Fibroblast of skin of right quadriceps (primary cell): ENCODE data around the gene REELD1.

Experiments
- DNase-seq: peaks from one replicate; pipeline ENCODE4 v3.0.0-alpha.2; 2013

Gene REELD1

DNA sequence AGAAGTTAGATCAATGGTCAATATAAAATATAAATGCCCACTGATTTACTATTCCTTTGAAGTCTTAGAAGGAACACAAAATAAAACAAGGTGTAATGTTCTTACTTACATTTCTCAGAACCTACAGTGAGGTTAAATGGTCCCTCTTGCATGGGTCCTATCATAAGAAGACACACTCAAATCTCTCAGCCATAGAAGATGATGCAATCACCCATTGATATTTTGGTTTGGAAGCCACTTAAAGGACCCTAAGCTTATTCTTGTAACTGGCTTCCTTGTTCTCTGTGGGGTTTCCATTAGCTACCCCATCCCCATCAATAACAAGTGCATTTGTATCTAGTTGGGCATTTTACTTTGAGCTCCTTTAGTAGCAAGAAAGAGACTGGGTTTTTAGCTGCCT, 15.1 kb downstream of the REELD1 start:
- no peak for DNase-seq

DNA sequence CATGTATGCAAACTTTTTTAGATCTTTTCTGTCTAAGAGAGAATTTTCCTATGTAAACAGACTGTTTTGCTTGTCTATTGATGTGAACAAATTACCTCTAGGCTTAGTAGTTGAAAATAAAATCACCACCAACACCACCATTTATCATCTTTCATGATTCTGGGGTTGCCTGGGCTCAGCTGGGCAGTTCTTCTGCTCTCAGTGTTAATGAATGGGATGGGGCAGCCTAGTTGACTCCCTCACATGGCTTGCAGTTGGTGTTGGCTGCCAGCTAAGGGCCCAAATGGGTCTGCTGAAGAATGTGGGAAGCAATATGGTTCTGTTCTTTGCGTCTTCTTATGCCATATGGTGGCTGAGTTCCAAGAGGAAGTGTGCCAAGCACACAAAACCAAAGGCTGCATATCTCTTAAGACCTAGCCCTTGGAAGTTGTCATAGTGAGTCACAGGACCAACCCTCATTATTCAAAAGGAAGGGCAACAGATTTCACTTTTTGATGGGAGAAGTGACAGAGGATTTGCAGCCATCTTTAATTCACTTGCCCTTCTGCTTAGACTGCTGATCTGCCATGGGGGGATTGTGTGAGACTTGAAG, 17.9 kb downstream of the REELD1 start:
- no peak for DNase-seq

GRCh38 chr4:146235654-146236177, 21.4 kb downstream of the REELD1 start:
- peak; percentile 20 for DNase-seq

DNA sequence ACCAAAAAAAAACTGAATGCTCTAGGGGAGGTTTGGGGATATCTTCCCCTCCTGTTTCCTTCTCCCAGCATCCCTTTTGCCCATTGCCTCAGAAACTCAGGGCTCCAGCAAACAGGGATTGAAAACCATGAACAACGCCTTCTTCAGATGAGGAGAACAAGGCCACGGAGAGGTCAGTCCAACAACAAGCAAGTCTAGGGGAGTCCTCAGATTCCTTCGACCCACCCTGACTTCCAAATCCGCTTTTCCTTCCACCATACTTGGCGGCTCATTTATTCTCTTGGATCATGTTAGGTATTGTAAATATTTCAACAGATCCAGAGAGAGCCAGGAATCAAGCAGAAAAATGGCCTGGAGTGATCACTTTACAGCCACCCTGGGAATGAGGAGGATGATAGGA, 21.9 kb downstream of the REELD1 start:
- DNase-seq: no peak

DNA sequence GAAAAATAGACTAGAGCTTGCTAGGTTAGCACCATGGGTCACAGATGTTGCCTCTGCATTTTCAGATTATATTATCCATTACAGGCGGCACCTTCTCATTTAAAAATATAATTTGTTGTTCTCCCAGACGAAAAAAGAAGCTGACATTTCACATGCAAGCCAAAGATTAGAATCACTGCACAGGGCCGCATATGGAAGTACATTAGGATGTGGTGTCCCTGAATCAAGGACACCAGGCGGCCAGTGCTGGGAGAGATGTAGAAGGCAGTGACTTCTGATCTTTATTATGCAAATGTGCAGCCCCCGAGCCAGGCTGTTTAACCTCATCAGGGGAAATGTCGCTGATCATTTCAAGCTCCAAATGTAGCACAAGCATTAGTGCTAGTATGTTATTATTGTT, 22.8 kb downstream of the REELD1 start:
- DNase-seq: no peak

- no peak for DNase-seq
Measured at GRCh38 chr4:146238107-146238506, 23.8 kb downstream of the REELD1 start.

GRCh38 chr4:146243141-146243882, 29.0 kb downstream of the REELD1 start:
- peak; percentile 28 for DNase-seq

GRCh38 chr4:146243883-146244277, 29.5 kb downstream of the REELD1 start:
- no peak for DNase-seq

DNA sequence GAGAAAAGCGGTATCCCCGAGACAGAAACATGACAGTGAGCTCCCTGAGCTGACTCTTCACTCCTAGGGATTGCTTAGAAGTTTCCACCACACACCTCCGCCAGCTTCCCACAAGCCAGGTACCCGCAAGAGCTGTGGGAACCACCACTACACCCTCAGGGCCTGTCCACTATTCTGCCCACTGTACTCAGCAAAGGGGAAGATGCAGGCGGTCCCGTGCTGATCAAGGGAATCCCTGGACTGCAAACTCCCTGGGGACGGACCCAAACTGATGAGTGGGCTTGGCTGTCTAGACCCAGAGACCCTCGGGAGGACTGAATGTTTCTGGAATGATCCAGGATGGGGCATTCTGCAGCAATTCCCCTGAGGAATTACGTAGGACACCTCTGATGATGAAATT, 30.2 kb downstream of the REELD1 start:
- no peak for DNase-seq

DNA sequence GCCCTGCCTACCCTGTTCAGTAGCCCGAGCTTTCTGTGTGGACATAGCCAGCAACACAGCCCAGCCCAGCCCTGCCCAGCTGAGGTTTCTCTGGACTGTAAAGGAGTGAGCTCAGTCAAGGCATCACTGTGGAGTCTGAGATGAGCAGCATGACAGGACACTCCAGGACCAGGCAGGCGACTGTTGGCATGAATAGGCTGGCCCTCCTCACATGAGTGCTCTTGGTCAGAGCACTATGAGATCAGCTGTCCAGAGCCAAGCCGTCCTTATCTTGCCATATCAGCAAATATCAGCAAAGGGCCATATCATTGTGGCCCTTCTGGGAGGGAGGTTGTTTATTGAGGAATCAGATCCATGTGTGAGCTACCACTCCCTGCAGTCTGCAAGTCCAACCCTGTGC, 30.9 kb downstream of the REELD1 start:
- no peak for DNase-seq

- DNase-seq: no peak
Measured at GRCh38 chr4:146245850-146246249, 31.5 kb downstream of the REELD1 start.

- DNase-seq: no peak
Measured at GRCh38 chr4:146246381-146246780, 32.0 kb downstream of the REELD1 start.

GRCh38 chr4:146247356-146247755, 33.0 kb downstream of the REELD1 start:
- DNase-seq: peak; percentile 14

GRCh38 chr4:146252969-146253611, 38.8 kb downstream of the REELD1 start:
- no peak for DNase-seq

DNA sequence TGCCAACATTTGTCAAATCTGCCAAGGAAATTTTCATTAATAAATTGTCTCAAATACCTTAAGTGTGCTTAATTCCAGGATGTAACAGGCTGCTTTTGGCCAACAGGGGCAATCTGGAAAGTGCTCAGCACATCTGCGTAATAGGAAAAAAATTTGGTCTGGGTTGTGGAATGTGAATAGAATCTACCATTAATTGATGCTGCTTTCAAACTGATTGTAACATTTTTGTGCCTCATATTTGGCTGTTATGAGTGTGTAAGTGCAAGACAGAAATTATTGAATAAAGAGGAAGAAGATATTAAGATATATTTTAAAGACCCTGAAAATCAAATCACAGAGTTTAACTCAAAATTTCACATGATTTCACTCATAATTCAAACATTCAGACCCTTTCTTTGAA, 41.1 kb downstream of the REELD1 start:
- DNase-seq: peak; percentile 70

DNA sequence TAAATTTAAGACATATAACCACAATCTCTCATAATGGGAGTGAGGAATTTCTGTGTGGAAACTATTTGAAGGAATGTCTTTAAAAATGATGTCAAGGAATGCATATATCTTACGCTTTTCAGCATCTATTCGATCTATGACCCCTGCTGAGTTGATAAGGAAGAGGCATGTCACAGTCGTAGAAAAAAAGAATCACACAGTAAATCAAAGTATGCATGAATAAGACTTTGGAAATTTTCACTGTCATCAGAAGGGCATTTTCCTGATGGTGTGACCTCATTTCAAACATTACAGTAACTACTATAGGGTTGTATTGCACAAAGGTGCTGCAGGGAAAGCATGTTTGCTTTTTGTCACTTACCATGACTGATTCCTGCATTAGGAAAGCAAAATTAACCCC, 41.5 kb downstream of the REELD1 start:
- DNase-seq: peak; percentile 91

GRCh38 chr4:146256328-146256727, 42.0 kb downstream of the REELD1 start:
- DNase-seq: peak; percentile 11

DNA sequence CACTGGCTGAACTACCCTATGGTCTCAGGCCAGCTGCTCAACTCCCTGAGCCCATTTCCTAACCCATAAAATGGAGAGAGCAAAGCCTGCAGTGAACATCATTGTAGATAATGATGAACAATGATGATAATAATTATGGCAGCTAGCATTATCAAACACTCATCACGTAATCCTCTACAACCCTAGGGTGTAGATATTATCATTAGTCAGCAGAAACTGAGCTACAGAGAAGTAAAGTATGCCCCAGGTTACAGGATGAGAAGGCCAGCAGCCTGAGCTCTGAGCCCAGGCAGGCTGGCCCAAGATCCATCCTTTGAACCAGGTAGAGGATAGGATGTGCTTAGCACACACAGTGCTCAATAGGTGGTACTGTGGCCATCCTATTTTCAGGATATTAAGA, 43.2 kb downstream of the REELD1 start:
- DNase-seq: no peak

GRCh38 chr4:146260521-146260920, 46.2 kb downstream of the REELD1 start:
- no peak for DNase-seq

DNA sequence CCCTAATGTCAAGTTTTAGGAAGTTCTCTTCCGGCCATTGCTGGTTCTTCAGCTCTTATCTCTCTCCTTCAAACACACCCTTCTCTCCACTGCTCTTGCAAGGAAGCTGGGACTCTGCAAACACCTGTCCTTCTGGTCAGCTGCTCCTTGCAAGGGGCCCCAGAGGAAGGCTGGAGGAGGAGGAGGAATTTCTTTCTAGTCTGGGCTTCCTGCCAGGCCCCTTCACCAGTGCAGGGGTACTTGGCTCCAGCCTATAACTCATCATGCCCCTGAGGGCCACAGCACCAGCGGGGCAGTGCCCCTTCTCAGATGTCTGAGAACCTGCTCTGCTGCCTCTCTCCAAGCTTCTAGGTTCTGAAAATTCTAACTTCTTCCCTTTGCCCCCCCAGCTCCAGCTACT, 46.7 kb downstream of the REELD1 start:
- no peak for DNase-seq

DNA sequence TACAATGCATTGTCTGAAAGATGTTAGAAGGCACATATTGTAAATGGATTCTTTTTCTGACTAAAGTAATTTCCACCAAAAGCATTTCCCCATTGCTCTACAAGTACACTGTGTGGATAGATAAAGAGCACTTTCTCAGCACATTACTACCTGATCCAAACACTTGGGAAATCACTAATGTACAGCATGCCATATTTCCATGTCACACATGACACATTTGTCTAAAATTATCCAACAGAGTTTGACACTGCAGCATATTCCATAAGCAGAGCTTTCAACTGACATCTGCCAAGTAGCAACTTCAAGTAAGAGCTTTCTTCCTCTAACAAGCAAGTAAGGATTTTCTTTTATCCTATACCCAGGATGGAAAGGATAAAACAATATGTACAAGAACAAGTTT, 49.5 kb downstream of the REELD1 start:
- no peak for DNase-seq

DNA sequence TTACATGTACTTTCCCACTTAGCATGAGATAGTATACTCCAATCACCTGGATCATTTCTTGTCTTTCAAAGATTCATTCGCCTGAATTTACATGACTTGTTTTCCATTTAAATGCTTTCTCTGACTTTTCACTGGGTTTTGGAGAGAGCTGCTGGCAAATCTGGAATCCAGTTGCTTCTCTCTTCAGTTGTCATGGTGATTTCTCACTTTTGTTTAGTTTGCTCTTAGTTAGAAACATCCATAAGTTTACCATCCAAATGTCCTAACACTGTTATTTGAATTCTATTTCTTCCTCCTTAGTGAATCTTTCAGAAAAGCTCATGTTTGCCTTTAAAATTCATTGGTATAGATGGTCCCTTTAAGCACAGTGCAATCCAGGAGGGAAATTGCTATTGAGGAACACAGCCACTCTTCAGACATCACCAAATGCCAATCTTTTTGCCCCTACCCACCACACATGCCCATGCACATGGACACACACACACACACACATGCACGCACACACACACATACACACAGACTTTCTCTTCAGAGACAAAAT, 51.7 kb downstream of the REELD1 start:
- no peak for DNase-seq

GRCh38 chr4:146267826-146268225, 53.5 kb downstream of the REELD1 start:
- no peak for DNase-seq

- no peak for DNase-seq
Measured at GRCh38 chr4:146269228-146269653, 54.9 kb downstream of the REELD1 start.
